A673 (cell line): ENCODE results near the gene CDC42SE2. TPM values are rescaled to one million over a fixed set of nuclear protein-coding genes. Genes with fewer than 3 reads are reported as not detected.

Experiments
- BruUV-seq: library from RNA; stranded (reverse); fragments of 400-500 nt; replicated peaks from 2 replicates; lab custom pipeline; 2021; lab: Mats Ljungman, UMichigan
- CTCF ChIA-PET: fragments of 300-600 bp; sonication (Branson Sonifier 250); formaldehyde crosslinking; loops from one replicate; lab custom pipeline; 2022; ENCODE audit warnings: antibody characterized with exemption; lab: Charles Lee
- POLR2A ChIA-PET: fragments of 300-600 bp; sonication (Branson Sonifier 250); formaldehyde crosslinking; loops from one replicate; lab custom pipeline; 2022; ENCODE audit warnings: antibody characterized with exemption; ENCODE audit not compliant: low non-redundant PET; lab: Charles Lee
- DNase-seq: peaks from one replicate; pipeline ENCODE4 v3.0.0-alpha.2; 2015; ENCODE audit warnings: low spot score
- H3K27ac ChIP-seq: fragments of 200-600 bp; sonication (generic); 2 replicates; pipeline ENCODE4 v1.5.1; 2016; ENCODE audit warnings: mixed run types, low read depth, mild to moderate bottlenecking, mixed read lengths, antibody characterized with exemption, low read length; ENCODE audit not compliant: poor library complexity, severe bottlenecking
- H3K27me3 ChIP-seq: fragments of 200-600 bp; sonication (generic); replicated peaks from 2 replicates; pipeline ENCODE4 v1.6.1; 2017; ENCODE audit warnings: mixed run types, low read depth, mild to moderate bottlenecking, mixed read lengths, antibody characterized with exemption, low read length; ENCODE audit not compliant: insufficient read depth, poor library complexity
- H3K36me3 ChIP-seq: fragments of 200-600 bp; sonication (generic); 2 replicates; pipeline ENCODE4 v1.6.1; 2016; ENCODE audit warnings: mixed run types, mild to moderate bottlenecking, mixed read lengths, antibody characterized with exemption, low read length; ENCODE audit not compliant: insufficient read depth, poor library complexity, severe bottlenecking
- H3K4me1 ChIP-seq: fragments of 200-600 bp; sonication (generic); 2 replicates; pipeline ENCODE4 v1.6.1; 2017; ENCODE audit warnings: mixed run types, mild to moderate bottlenecking, mixed read lengths, antibody characterized with exemption, low read length; ENCODE audit not compliant: insufficient read depth, poor library complexity, severe bottlenecking
- H3K4me3 ChIP-seq: fragments of 200-600 bp; sonication (generic); 2 replicates; pipeline ENCODE4 v1.5.1; 2016; ENCODE audit warnings: low read depth, mixed run types, mild to moderate bottlenecking, mixed read lengths, low read length; ENCODE audit not compliant: poor library complexity, severe bottlenecking
- H3K9me3 ChIP-seq: fragments of 200-600 bp; sonication (generic); 2 replicates; pipeline ENCODE4 v1.6.1; 2016; ENCODE audit warnings: mixed run types, low read depth, mild to moderate bottlenecking, mixed read lengths, antibody characterized with exemption, low read length; ENCODE audit not compliant: poor library complexity, severe bottlenecking
- EZH2 ChIP-seq: fragments of 200-600 bp; sonication (generic); IDR thresholded peaks from 2 replicates; pipeline ENCODE4 v1.6.1; 2017; ENCODE audit warnings: borderline replicate concordance, low read depth, mild to moderate bottlenecking, mixed read lengths, antibody characterized with exemption, low read length; ENCODE audit not compliant: poor library complexity, severe bottlenecking
- intact Hi-C: fragments of 100-400 bp; cut with micrococcal nuclease; formaldehyde crosslinking; loops from one replicate; pipeline ENCODE4 v1.10.0; 2022; ENCODE audit not compliant: unreplicated experiment
- total RNA-seq: library from RNA; stranded (reverse); gene quantifications from 2 replicates; pipeline ENCODE4 v1.2.3, GENCODE V29; 2021
- TF ChIP-seq, protein P1 (sequence below): fragments of 300-800, 200-600 bp; sonication (generic); conservative IDR thresholded peaks from 2 replicates; pipeline ENCODE4 v1.5.1; 2017; ENCODE audit warnings: low read depth, mild to moderate bottlenecking, antibody characterized with exemption, low read length, moderate library complexity, mixed read lengths

Gene CDC42SE2
- total RNA-seq, 1 experiment from 2014 or later = 25.5 TPM

GRCh38 chr5:131406076-131406475 lies 142.2 kb downstream of the CDC42SE2 start:
- Histone ChIP-seq H3K36me3 (peaks cover 19% of the 10 kb centered on the region), H3K27me3 (no peaks in the 10 kb centered on the region), H3K9me3 (peaks cover 12% of the 10 kb centered on the region), H3K4me3 (no peak overlapping the region), H3K4me1 (no peaks in the 10 kb centered on the region), H3K27ac (no peak overlapping the region)
- CTCF ChIA-PET = no interaction called here
- TF ChIP-seq, protein P1, sequence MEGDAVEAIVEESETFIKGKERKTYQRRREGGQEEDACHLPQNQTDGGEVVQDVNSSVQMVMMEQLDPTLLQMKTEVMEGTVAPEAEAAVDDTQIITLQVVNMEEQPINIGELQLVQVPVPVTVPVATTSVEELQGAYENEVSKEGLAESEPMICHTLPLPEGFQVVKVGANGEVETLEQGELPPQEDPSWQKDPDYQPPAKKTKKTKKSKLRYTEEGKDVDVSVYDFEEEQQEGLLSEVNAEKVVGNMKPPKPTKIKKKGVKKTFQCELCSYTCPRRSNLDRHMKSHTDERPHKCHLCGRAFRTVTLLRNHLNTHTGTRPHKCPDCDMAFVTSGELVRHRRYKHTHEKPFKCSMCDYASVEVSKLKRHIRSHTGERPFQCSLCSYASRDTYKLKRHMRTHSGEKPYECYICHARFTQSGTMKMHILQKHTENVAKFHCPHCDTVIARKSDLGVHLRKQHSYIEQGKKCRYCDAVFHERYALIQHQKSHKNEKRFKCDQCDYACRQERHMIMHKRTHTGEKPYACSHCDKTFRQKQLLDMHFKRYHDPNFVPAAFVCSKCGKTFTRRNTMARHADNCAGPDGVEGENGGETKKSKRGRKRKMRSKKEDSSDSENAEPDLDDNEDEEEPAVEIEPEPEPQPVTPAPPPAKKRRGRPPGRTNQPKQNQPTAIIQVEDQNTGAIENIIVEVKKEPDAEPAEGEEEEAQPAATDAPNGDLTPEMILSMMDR = no peak
- TF ChIP-seq EZH2 = no peak
- intact Hi-C loops = no loop called here
- DNase-seq = no peak
- POLR2A ChIA-PET = no interaction called here
- BruUV-seq = no TSS peak

DNA sequence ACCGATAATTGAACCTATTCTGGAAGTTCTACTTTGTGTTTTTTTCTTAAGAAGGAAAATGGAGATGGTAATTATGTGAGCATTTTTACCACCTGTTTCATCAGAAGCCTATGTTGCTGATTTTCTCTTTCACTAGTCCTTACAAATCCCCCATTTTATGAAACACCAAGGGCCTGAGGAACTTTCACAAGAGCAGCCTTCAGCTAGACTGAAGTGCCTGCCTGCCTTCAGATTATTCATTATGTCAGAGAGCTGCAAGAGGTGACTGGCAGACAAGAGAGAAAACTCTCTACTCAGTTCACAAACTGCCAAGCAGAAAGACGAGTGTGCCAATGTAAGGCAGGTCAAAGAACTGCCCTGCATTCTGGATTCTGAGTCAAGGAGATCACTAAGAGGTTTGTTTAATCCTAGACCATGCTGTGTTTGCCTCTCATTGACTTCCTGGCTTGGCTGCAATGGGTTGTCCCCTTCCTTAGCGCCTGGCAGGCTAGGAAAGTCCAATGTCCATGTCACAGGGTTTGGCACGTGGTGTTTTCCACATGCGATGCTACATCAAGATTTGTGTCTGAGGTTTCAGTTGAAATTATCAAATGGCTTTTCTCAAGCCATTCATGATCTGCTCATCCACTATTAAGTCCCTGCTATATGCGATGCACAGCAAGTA lies 143.3 kb downstream of the CDC42SE2 start:
- intact Hi-C loops = no loop called here
- Histone ChIP-seq H3K4me1 (no peaks in the 10 kb centered on the region), H3K36me3 (peaks cover 14% of the 10 kb centered on the region), H3K9me3 (peaks cover 12% of the 10 kb centered on the region), H3K27me3 (no peaks in the 10 kb centered on the region), H3K27ac (no peak overlapping the region), H3K4me3 (no peak overlapping the region)
- DNase-seq = no peak
- ChIA-PET POLR2A (no interaction called here), CTCF (no interaction called here)
- BruUV-seq = no TSS peak
- TF ChIP-seq, protein P1 = no peak
- TF ChIP-seq EZH2 = no peak

DNA sequence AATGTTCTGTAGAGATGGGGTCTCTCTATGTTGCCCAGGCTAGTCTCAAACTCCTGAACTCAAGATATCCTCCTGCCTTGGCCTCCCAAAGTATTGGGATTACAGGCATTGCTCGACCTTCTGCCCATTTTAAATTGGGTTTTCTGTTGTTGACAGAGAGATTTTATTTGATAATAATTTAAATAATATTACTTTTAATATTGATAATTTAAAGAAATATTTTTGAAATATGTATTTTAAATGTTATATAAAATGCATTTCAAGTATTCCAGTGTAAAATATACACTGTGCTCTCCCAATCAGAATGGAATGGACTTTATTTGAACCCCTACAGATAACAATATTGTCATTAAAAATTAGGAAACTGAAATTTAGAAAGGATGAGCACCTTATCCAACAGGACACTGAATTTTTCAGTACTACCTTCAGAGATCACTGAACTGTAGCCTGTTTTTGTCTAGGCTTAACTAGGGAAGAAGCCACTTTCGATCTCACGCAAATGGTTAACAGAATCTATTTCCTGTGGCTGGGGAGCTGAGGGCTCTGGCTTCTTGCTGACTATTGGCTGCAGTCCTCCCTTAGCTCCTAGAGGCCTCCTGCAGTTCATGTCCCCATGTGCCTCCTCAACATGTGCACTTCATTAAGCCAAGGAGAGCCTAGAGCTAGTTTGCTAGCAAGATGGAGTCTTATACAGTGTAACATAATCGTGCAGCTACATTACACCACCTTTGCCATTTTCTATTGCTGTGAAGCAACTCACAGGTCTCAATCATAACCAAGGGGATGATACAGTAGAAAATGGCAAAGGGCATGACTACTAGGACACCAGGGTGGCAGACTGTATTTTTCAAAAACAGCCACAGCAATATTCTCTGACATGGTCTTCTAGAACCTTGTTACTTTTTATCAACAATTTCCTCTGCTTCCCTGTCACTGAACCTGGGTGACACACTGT lies 150.0 kb downstream of the CDC42SE2 start:
- Histone ChIP-seq H3K4me1 (no peaks in the 10 kb centered on the region), H3K4me3 (no peak overlapping the region), H3K27ac (no peak overlapping the region), H3K9me3 (no peaks in the 10 kb centered on the region), H3K27me3 (no peaks in the 10 kb centered on the region), H3K36me3 (no peaks in the 10 kb centered on the region)
- no TSS peak for BruUV-seq
- TF ChIP-seq EZH2 = no peak
- TF ChIP-seq, protein P1 = no peak
- POLR2A ChIA-PET = no interaction called here
- intact Hi-C loops = loop anchor here (10.0 kb wide), 1 partner anchor 1639 kb away; no protein-coding TSS in a partner anchor
- peak; percentile 56 for DNase-seq
- CTCF ChIA-PET = interaction anchor here (0.6 kb wide), 1 partner anchor 251 kb away, joined by 3 read pairs; no protein-coding TSS in a partner anchor
